Adrenal gland (tissue), 5 donors: ENCODE data around the gene SVEP1.

ENCODE experiments used
- CTCF ChIP-seq, 6 experiments: fragments of 450-650 bp in 4 of 6; fragments of 200-600 bp in 2 of 6; sonication (generic) in 1 of 6; IDR thresholded peaks; 1 replicate in 5 of 6; 2 replicates in 1 of 6; pipeline versions ENCODE4 v1.5.1 to v1.8.0; 2016 to 2021; ENCODE audit warnings: antibody characterized with exemption in 6 of 6, mild to moderate bottlenecking in 2 of 6, moderate library complexity in 1 of 6
- POLR2A ChIP-seq, 2 donors: fragments of 450-650 bp; IDR thresholded peaks; one replicate each; pipeline ENCODE4 v1.6.1; 2017; ENCODE audit warnings: antibody characterized with exemption in 2 of 2, mild to moderate bottlenecking in 2 of 2, moderate library complexity in 1 of 2
- donor health status: DM: no; HTN: no; CAD: no.

- TF ChIP-seq POLR2A (IDR thresholded peaks at IDR 0.05), result no peak
- no peak for TF ChIP-seq CTCF (IDR thresholded peaks at IDR 0.05)
Measured at GRCh38 chr9:110538647-110539041, 40.9 kb downstream of the SVEP1 start.
